ENCODE results near the gene NRSN2. TPM values are rescaled to one million over a fixed set of nuclear protein-coding genes. Genes with fewer than 3 reads are reported as not detected.
A peak's percentile ranks its signal among the peaks of the same experiment; 100 is the strongest.

The NRSN2 gene
- not detected for total RNA-seq

GRCh38 chr20:346640-347316 is at the start of gene NRSN2:
Gene NRSN2 (plus strand): TSS chr20:347111. CDS start chr20:349644, 2,533 bp downstream.
- no peak for DNase-seq

GRCh38 chr20:297925-298775 is 48.8 kb upstream of the NRSN2 start:
- peak; percentile 15 for DNase-seq

GRCh38 chr20:298776-299391 is 48.0 kb upstream of the NRSN2 start:
- no peak for DNase-seq

- DNase-seq = no peak
Observed at GRCh38 chr20:300345-300990, 46.4 kb upstream of the NRSN2 start.

- DNase-seq = no peak
Observed at GRCh38 chr20:301886-302848, 44.7 kb upstream of the NRSN2 start.

- DNase-seq = no peak
Observed at GRCh38 chr20:305745-306144, 41.2 kb upstream of the NRSN2 start.

- DNase-seq = no peak
Observed at GRCh38 chr20:308427-309038, 38.4 kb upstream of the NRSN2 start.

- no peak for DNase-seq
Observed at GRCh38 chr20:309306-309840, 37.5 kb upstream of the NRSN2 start.

GRCh38 chr20:309841-310644 is 36.9 kb upstream of the NRSN2 start:
- peak; percentile 51 for DNase-seq

GRCh38 chr20:310645-311044 is 36.3 kb upstream of the NRSN2 start:
- DNase-seq = no peak

- no peak for DNase-seq
Observed at GRCh38 chr20:311609-312008, 35.3 kb upstream of the NRSN2 start.

- no peak for DNase-seq
Observed at GRCh38 chr20:312067-312466, 34.8 kb upstream of the NRSN2 start.

- no peak for DNase-seq
Observed at GRCh38 chr20:312866-313265, 34.0 kb upstream of the NRSN2 start.

GRCh38 chr20:313402-313801 is 33.5 kb upstream of the NRSN2 start:
- no peak for DNase-seq

GRCh38 chr20:313948-314347 is 33.0 kb upstream of the NRSN2 start:
- no peak for DNase-seq

GRCh38 chr20:316316-317068 is 30.4 kb upstream of the NRSN2 start:
- DNase-seq = no peak

- peak; percentile 82 for DNase-seq
Observed at GRCh38 chr20:324177-325044, 22.5 kb upstream of the NRSN2 start.

Measured in effector CD4-positive, alpha-beta T cell (primary cell).